AG04449 (cell line): ENCODE results near the gene SYT17.

ENCODE experiments used
- CTCF ChIA-PET: fragments of 350-600 bp; formaldehyde crosslinking; extraction: SDS; loops from one replicate; lab custom pipeline; 2021; ENCODE audit warnings: antibody characterized with exemption; lab: Yijun Ruan, JAX
- POLR2A ChIA-PET: fragments of 400-600, 350-600 bp; formaldehyde crosslinking; extraction: SDS; loops from one replicate; lab custom pipeline; 2020; ENCODE audit warnings: antibody characterized with exemption, inconsistent platforms; lab: Yijun Ruan, JAX
- DNase-seq: peaks from one replicate; pipeline ENCODE4 v3.0.0-alpha.2; 2010; ENCODE audit warnings: low read depth, low spot score
- H3K4me3 ChIP-seq: 2 replicates; pipeline ENCODE4 v1.5.1; 2011; ENCODE audit warnings: low read depth, mild to moderate bottlenecking, control low read depth, low read length
- TF ChIP-seq, protein P1 (sequence below): IDR thresholded peaks from one replicate; pipeline ENCODE4 v1.5.1; 2011; ENCODE audit warnings: mild to moderate bottlenecking, moderate library complexity, low read length, control low read depth, inconsistent platforms; ENCODE audit not compliant: insufficient read depth; ENCODE audit errors: missing control alignments

The SYT17 gene

DNA sequence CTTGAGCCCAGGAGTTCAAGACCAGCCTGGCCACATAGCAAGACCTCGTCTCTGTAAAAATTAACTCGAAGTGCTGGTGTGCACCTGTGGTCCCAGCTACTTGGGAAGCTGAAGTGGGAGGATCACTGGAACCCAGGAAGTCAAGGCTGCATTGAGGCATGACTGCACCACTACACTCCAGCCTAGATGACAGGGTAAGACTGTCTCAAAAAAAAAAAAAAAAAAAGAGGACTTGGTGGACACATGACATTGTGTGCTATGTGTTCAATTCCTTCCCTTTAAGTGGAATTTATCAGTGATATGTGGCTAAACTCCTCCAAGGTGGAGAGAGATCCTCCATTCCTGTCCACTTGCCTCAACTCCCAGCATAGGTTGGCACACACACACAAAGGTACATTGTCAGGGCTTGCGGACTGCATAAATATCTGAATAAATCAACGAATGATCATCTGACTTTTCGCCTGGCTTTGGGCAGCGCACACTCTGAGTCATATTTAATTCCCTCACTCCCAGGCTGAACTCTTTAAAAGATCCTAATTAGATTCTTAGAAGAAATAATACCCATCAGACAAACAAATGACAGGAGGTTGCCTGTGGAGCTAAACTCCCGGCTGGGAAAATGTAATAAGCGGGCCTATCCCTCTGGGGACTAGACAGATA lies 25.0 kb upstream of the SYT17 start:
- TF ChIP-seq, protein P1, sequence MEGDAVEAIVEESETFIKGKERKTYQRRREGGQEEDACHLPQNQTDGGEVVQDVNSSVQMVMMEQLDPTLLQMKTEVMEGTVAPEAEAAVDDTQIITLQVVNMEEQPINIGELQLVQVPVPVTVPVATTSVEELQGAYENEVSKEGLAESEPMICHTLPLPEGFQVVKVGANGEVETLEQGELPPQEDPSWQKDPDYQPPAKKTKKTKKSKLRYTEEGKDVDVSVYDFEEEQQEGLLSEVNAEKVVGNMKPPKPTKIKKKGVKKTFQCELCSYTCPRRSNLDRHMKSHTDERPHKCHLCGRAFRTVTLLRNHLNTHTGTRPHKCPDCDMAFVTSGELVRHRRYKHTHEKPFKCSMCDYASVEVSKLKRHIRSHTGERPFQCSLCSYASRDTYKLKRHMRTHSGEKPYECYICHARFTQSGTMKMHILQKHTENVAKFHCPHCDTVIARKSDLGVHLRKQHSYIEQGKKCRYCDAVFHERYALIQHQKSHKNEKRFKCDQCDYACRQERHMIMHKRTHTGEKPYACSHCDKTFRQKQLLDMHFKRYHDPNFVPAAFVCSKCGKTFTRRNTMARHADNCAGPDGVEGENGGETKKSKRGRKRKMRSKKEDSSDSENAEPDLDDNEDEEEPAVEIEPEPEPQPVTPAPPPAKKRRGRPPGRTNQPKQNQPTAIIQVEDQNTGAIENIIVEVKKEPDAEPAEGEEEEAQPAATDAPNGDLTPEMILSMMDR, result no peak
- POLR2A ChIA-PET, result no interaction called here
- CTCF ChIA-PET, result no interaction called here
- DNase-seq, result no peak
- H3K4me3 ChIP-seq, result no peak overlapping the region

DNA sequence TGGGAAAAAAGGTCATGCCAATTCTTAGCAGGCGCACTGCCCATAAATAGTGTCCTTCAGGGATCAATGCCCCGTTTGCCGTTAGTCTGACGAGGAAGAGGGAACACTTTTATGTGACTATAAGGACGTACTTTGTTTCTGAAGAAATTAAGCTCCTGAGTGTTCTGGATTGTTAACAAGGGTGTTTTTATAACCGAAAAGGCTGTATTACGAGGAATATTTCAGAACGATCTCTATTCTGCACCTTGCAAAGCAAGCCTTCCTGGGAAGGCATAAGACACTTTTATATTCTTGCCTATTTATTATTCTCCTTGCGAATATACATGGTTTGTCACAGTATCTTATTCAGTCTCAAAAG lies 24.5 kb upstream of the SYT17 start:
- no peak overlapping the region for H3K4me3 ChIP-seq
- POLR2A ChIA-PET, result no interaction called here
- TF ChIP-seq, protein P1, result no peak
- CTCF ChIA-PET, result no interaction called here
- DNase-seq, result no peak

DNA sequence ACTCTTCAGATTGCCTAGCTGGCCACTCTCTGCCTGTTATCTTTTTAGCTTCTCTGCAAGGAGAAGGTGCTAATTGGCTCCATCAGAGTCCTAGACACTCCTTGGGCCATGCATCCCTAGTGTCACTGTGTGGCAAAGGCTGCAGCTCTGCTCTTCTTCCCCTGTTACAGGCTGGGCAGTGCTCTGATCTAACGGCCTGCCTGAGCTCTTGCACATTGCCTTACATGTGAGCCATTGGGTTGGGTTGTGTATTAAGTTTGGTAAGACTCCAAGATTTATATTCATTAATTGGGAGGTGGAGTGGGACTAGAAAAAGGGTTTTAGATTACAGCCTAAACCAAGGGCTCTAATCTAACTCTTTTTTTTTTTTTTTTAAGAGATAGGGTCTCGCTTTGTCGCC lies 23.0 kb upstream of the SYT17 start:
- no peak overlapping the region for H3K4me3 ChIP-seq
- ChIA-PET CTCF (interaction anchor here (0.9 to 2.1 kb wide), 3 partner anchors 8 to 161 kb away, joined by 3 to 5 read pairs (median 3); partner anchors contain the start of gene TMC7), POLR2A (no interaction called here)
- TF ChIP-seq, protein P1, result no peak
- no peak for DNase-seq

DNA sequence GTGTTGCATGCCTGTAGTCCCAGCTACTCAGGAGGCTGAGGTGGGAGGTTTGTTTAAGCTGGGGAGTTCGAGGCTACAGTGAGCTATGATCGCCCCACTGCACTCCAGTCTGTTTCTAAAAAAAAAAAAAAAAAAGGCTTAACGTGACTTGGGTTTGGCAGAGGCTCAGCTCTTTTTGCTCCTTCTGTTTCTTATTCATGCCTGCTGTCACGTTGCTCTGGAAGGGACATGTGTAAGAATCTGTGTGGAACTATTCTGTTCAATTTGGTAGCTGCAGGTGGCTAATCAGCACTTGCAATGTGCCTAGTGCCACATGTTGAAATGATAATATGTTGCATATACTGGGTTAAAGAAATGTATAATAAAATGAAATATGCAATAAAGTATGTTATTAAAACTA lies 20.9 kb upstream of the SYT17 start:
- DNase-seq, result no peak
- TF ChIP-seq, protein P1, result no peak
- ChIA-PET CTCF (interaction anchor here (1.0 to 1.4 kb wide), 2 partner anchors 10 to 40 kb away, joined by 3 to 4 read pairs; no protein-coding TSS in a partner anchor), POLR2A (no interaction called here)
- H3K4me3 ChIP-seq, result no peak overlapping the region

DNA sequence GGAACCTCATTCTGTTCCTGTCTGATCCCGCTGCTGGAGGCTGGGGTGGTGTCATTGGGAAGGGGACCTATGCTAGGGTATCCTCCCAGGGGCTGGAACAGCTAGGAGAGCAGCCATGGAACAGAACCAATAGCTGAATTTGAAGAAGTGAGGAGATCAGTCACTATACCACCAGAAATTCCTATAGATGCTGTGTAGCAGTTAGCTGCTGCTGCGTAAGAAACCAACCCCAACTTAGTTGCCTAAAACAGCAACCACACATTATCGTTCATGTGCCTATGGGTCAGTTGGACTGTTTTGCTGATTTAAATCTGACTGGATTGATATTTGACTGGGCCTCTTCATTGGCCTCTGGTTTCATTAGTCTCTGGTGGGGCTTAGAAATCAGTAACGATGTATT lies 20.4 kb upstream of the SYT17 start:
- DNase-seq, result no peak
- CTCF ChIA-PET, result interaction anchor here (1.0 to 1.4 kb wide), 2 partner anchors 11 to 40 kb away, joined by 3 to 4 read pairs; no protein-coding TSS in a partner anchor
- TF ChIP-seq, protein P1, result no peak
- POLR2A ChIA-PET, result no interaction called here
- H3K4me3 ChIP-seq, result no peak overlapping the region

DNA sequence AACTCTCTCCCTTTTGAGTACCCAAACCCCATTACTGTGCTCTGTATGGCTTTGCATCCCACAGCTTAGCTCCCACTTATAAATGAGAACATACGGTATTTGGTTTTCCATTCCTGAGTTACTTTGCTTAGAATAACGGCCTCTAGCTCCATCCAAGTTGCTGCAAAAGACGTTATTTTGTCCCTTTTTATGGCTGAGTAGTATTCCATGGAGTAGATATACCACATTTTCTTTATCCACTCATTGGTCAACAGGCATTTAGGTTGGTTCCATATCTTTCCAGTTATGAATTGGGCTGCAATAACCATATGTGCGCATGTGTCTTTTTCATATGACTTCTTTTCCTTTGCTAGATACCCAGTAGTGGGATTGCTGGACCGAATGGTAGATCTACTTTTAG lies 19.9 kb upstream of the SYT17 start:
- ChIA-PET POLR2A (no interaction called here), CTCF (interaction anchor here (1.0 kb wide), 1 partner anchor 41 kb away, joined by 4 read pairs; no protein-coding TSS in a partner anchor)
- TF ChIP-seq, protein P1, result no peak
- no peak for DNase-seq
- no peak overlapping the region for H3K4me3 ChIP-seq
